ENCODE results near the gene BMP7. TPM values are rescaled to one million over a fixed set of nuclear protein-coding genes. Genes with fewer than 3 reads are reported as not detected.

Gene BMP7
- total and polyA plus RNA-seq, 8 donors, result 0.67 to 22.4 (median 16.2) TPM

DNA sequence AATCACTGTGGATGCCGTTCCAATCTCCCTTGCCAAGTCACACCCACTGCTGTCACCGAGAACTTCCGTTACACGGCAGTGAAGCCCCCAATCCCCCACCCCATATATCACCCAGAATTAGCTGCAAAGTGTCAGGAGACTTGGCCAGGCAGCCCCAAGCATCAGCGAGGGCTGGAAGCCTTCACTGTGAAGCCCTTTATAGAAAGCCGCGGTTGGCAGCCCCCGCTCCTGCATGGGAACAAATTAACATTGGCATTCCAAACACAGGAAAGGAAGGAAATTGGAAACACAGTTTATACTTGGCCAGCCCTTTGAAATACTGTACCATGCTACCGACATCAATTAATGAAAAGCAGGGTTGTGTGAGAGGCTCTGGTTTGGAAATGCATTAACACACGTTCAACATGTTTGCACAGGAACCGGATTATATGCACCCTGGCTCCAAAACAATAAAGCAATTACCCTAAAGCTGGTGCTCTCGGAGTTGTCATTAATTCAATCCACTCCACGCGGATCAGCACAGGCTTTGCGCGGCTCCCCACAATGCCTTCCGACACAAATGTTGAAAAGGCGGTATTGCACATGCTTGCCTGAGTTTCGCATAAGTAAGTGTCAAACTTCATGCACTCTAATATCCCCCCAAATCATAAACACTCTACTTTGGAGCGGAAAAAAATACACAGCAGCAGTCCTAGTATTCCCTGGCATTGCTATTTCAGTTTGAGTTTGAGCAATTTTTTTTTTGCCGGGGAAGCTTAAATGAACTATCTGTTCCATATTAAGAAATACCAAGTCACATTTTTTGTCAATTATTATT lies 7.1 kb downstream of the BMP7 start:
- Histone ChIP-seq H3K27me3 (peaks cover 24 to 95% of the 10 kb centered on the region in 2 donors), H3K27ac (no peak overlapping the region), H3K4me3 (no peak overlapping the region), H3K9me3 (no peaks in the 10 kb centered on the region), H3K4me1 (no peaks in the 10 kb centered on the region), H3K36me3 (no peaks in the 10 kb centered on the region)
- intact Hi-C loops (cut with DNase I), result no loop called here
- TF ChIP-seq, protein P1, sequence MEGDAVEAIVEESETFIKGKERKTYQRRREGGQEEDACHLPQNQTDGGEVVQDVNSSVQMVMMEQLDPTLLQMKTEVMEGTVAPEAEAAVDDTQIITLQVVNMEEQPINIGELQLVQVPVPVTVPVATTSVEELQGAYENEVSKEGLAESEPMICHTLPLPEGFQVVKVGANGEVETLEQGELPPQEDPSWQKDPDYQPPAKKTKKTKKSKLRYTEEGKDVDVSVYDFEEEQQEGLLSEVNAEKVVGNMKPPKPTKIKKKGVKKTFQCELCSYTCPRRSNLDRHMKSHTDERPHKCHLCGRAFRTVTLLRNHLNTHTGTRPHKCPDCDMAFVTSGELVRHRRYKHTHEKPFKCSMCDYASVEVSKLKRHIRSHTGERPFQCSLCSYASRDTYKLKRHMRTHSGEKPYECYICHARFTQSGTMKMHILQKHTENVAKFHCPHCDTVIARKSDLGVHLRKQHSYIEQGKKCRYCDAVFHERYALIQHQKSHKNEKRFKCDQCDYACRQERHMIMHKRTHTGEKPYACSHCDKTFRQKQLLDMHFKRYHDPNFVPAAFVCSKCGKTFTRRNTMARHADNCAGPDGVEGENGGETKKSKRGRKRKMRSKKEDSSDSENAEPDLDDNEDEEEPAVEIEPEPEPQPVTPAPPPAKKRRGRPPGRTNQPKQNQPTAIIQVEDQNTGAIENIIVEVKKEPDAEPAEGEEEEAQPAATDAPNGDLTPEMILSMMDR (IDR thresholded peaks at IDR 0.05), result no peak
- ATAC-seq, result no peak
- peak in 2 of 4 donors; percentile 76 to 83 for DNase-seq

DNA sequence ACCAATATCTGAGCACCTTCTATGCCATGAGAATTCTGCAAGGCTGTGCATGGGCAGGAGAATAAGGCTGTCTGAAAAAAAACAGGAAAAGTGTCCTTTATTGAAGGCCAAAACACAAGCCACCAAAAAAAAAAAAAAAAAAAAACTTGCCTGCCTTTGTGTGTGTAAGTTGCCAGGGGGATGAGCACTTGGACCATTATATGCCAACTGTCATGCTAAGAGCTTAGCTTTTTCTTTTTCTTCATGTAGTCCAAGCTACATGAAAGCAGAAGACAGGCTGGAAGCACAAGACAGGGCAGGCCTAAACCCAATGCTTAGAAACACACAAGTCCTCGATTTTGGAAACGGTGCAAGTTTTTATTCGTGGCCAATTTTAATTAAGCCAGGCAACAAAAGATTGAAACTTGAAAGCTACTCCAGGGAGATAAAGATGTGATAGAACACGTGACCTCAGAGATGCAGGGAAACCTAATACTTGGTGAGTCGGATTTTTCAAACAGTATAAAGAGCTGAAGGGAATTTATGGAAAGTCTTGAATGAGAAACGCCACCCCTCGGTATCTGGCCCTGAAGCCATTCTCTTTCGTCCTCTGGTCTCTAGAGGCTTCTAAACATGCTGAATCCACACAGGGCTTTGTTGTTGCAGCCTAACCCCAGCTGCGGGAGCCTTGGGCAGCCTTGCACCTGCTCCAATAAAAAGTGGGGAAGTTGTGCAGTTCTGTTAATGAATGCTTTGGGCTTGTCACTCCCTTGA lies 8.6 kb downstream of the BMP7 start:
- H3K27ac ChIP-seq, result no peak overlapping the region
- no peak overlapping the region for H3K4me3 ChIP-seq
- DNase-seq (no peak), ATAC-seq (no peak)
- intact Hi-C loops (cut with DNase I), result no loop called here
- no peaks in the 10 kb centered on the region for H3K9me3 ChIP-seq
- TF ChIP-seq, protein P1 (IDR thresholded peaks at IDR 0.05), result no peak
- H3K4me1 ChIP-seq, result no peaks in the 10 kb centered on the region
- peaks cover 14 to 89% of the 10 kb centered on the region in 2 donors for H3K27me3 ChIP-seq
- H3K36me3 ChIP-seq, result no peaks in the 10 kb centered on the region

DNA sequence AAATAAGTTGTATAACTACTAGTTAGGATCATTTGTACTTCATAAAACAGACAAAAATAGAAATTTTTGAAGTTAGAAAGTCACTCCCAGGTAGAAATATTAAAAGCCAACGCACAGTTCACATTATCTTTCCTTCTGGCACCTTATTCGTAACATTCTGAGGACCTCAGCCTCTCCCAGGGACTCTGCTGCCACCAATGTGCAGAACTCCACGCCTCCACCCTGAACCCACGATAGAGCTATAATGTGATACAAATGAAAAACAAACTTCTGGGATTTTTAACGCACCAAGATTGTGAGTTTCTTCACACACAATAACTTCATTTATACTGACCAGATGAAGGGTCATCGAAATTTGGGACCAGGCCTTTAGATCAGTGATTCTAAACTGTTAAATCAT lies 9.5 kb downstream of the BMP7 start:
- no peaks in the 10 kb centered on the region for H3K9me3 ChIP-seq
- TF ChIP-seq, protein P1 (IDR thresholded peaks at IDR 0.05), result no peak
- no peak overlapping the region for H3K4me3 ChIP-seq
- intact Hi-C loops (cut with DNase I), result no loop called here
- no peak overlapping the region for H3K27ac ChIP-seq
- peaks cover 14 to 79% of the 10 kb centered on the region in 2 donors for H3K27me3 ChIP-seq
- H3K36me3 ChIP-seq, result no peaks in the 10 kb centered on the region
- DNase-seq, result no peak
- no peaks in the 10 kb centered on the region for H3K4me1 ChIP-seq
- ATAC-seq, result no peak

DNA sequence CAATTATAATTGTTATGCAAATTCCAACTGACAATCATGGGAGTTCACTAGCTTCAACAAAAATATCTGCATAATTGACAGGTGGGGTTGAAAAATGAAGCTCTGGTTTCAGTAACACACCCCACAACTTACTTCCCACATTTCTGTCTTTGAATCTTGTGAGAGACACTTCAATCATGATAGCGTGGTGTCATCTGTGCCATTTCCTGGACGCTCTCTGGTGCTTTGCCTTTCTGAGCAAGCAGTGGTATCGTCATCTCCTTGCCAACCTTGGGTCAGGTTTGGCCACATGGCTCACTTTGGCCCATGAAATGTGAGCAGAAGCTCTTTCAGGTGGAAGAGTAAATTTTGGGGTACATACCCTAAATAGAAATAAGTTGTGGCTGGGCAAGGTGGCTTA lies 10.2 kb downstream of the BMP7 start:
- ATAC-seq (no peak), DNase-seq (no peak)
- H3K27me3 ChIP-seq, result peaks cover 14 to 75% of the 10 kb centered on the region in 2 donors

More for the DNA sequence above, 10.2 kb downstream of the BMP7 start:
- Histone ChIP-seq H3K36me3 (no peaks in the 10 kb centered on the region), H3K27ac (no peak overlapping the region), H3K4me1 (no peaks in the 10 kb centered on the region), H3K4me3 (no peak overlapping the region), H3K9me3 (no peaks in the 10 kb centered on the region)
- TF ChIP-seq, protein P1 (IDR thresholded peaks at IDR 0.05), result no peak
- intact Hi-C loops (cut with DNase I), result no loop called here

Measured in left lung (tissue), 10 donors.